Endothelial cell of umbilical vein (primary cell): ENCODE data around the gene EPB41L2. TPM values are rescaled to one million over a fixed set of nuclear protein-coding genes. Genes with fewer than 3 reads are reported as not detected.

Experiments
- BruUV-seq: library from RNA; stranded (reverse); fragments of 400-500 nt; replicated peaks from 2 replicates; lab custom pipeline; 2021; lab: Mats Ljungman, UMichigan
- CTCF ChIA-PET: fragments of 300-600, 350-600 bp; sonication (Branson Sonifier 250); formaldehyde crosslinking; loops from one replicate; lab custom pipeline; 2021; ENCODE audit warnings: antibody characterized with exemption, inconsistent platforms; lab: Charles Lee
- POLR2A ChIA-PET: fragments of 300-600, 350-600 bp; sonication (Branson Sonifier 250); formaldehyde crosslinking; loops from one replicate; lab custom pipeline; 2021; ENCODE audit warnings: antibody characterized with exemption, inconsistent platforms; lab: Charles Lee
- DNase-seq: peaks from one replicate; pipeline ENCODE4 v3.0.0-alpha.2; 2011; ENCODE audit warnings: low read depth, low spot score
- FAIRE-seq: peaks from 2 replicates; lab custom pipeline; 2011; peaks lifted over from hg19 to GRCh38; lab: Jason Lieb, UNC
- H2AFZ ChIP-seq: 2 replicates; pipeline ENCODE4 v1.6.0; 2012; ENCODE audit warnings: low read depth, low read length, control low read depth, inconsistent platforms
- H3K27ac ChIP-seq: 2 replicates; pipeline ENCODE4 v1.5.1; 2011; ENCODE audit warnings: low read depth, mild to moderate bottlenecking, control low read depth, low read length, moderate library complexity; ENCODE audit not compliant: insufficient read depth
- H3K27me3 ChIP-seq, 2 experiments: 2 replicates each; pipeline versions ENCODE4 v1.6.0 to v1.6.1; 2011; ENCODE audit warnings: low read length in 2 of 2, mixed read lengths in 1 of 2; ENCODE audit not compliant: control insufficient read depth in 2 of 2, insufficient read depth in 2 of 2
- H3K36me3 ChIP-seq, 2 experiments: 2 replicates in 1 of 2; 3 replicates in 1 of 2; pipeline ENCODE4 v1.5.1; 2011; ENCODE audit warnings: low read length in 2 of 2, mild to moderate bottlenecking in 1 of 2, moderate library complexity in 1 of 2; ENCODE audit not compliant: control insufficient read depth in 2 of 2, insufficient read depth in 2 of 2; ENCODE audit errors: extremely low read depth in 1 of 2
- H3K4me1 ChIP-seq: 3 replicates; pipeline ENCODE4 v1.5.1; 2011; ENCODE audit warnings: mild to moderate bottlenecking, low read length; ENCODE audit not compliant: control insufficient read depth, insufficient read depth; ENCODE audit errors: extremely low read depth
- H3K4me2 ChIP-seq: 2 replicates; pipeline ENCODE4 v1.6.1; 2011; ENCODE audit warnings: low read length, control low read depth, mixed read lengths; ENCODE audit not compliant: insufficient read depth
- H3K4me3 ChIP-seq, 3 experiments: fragments of 200-600 bp in 1 of 3; sonication (generic), shearing (Covaris generic) in 1 of 3; replicated peaks in 1 of 3; 2 replicates each; pipeline ENCODE4 v1.5.1; 2011 to 2016; ENCODE audit warnings: control low read depth in 3 of 3, low read length in 3 of 3, mild to moderate bottlenecking in 2 of 3, inconsistent platforms in 1 of 3, low read depth in 1 of 3, moderate library complexity in 1 of 3; ENCODE audit not compliant: insufficient read depth in 1 of 3
- H3K79me2 ChIP-seq: 2 replicates; pipeline ENCODE4 v1.6.0; 2012; ENCODE audit warnings: low read length, inconsistent platforms; ENCODE audit not compliant: control insufficient read depth, insufficient read depth
- H3K9ac ChIP-seq: replicated peaks from 2 replicates; pipeline ENCODE3; 2011; ENCODE audit warnings: low read length, control low read depth; ENCODE audit not compliant: insufficient read depth; ENCODE audit errors: extremely low read depth
- H3K9me1 ChIP-seq: replicated peaks from 3 replicates; pipeline ENCODE4 v1.6.0; 2011; ENCODE audit warnings: mild to moderate bottlenecking, low read length; ENCODE audit not compliant: control insufficient read depth, insufficient read depth; ENCODE audit errors: extremely low read depth
- H3K9me3 ChIP-seq: replicated peaks from 2 replicates; pipeline ENCODE4 v1.5.1; 2012; ENCODE audit warnings: low read length, inconsistent platforms; ENCODE audit not compliant: control insufficient read depth, insufficient read depth
- H4K20me1 ChIP-seq: replicated peaks from 2 replicates; pipeline ENCODE3; 2011; ENCODE audit warnings: mild to moderate bottlenecking, low read length; ENCODE audit not compliant: control insufficient read depth, insufficient read depth; ENCODE audit errors: extremely low read depth
- EZH2 ChIP-seq: IDR thresholded peaks from 2 replicates; pipeline ENCODE4 v1.6.1; 2012; ENCODE audit warnings: borderline replicate concordance, low read depth, mild to moderate bottlenecking, moderate library complexity, low read length, inconsistent platforms; ENCODE audit not compliant: severe bottlenecking
- FOS ChIP-seq: IDR thresholded peaks from 2 replicates; pipeline ENCODE4 v1.6.1; 2011; ENCODE audit warnings: mild to moderate bottlenecking, low read length, moderate library complexity, borderline replicate concordance; ENCODE audit not compliant: insufficient read depth
- GATA2 ChIP-seq: IDR thresholded peaks from 2 replicates; pipeline ENCODE4 v1.7.0; 2011; ENCODE audit warnings: low read depth, mild to moderate bottlenecking, moderate library complexity, mixed read lengths, low read length; ENCODE audit not compliant: insufficient read length, insufficient read depth
- JUN ChIP-seq: IDR thresholded peaks from 2 replicates; pipeline ENCODE4 v1.6.1; 2011; ENCODE audit warnings: borderline replicate concordance, low read depth; ENCODE audit not compliant: insufficient read length, insufficient read depth
- MYC ChIP-seq: IDR thresholded peaks from one replicate; pipeline ENCODE4 v1.6.1; 2011; ENCODE audit warnings: mild to moderate bottlenecking, low read depth, low read length
- POLR2A ChIP-seq: IDR thresholded peaks from 2 replicates; pipeline ENCODE4 v1.6.1; 2012; ENCODE audit warnings: low read depth, mild to moderate bottlenecking, control low read depth, low read length
- POLR2AphosphoS5 ChIP-seq: IDR thresholded peaks from 2 replicates; pipeline ENCODE4 v1.6.1; 2012; ENCODE audit warnings: low read depth, mild to moderate bottlenecking, control low read depth, low read length, moderate library complexity; ENCODE audit not compliant: insufficient read depth
- dilution Hi-C: fragments of 300-500 bp; cut with MboI; formaldehyde crosslinking; loops from one replicate; pipeline ENCODE4 v1.15.0; 2019; ENCODE audit warnings: low sequenced_read_pairs; ENCODE audit not compliant: extremely low pct_ligation_motif_present
- intact Hi-C: fragments of 100-400 bp; cut with micrococcal nuclease; formaldehyde crosslinking; loops from one replicate; pipeline ENCODE4 v1.10.0; 2022
- polyA plus RNA-seq, 4 experiments: library from polyadenylated mRNA; depleted of rRNA in 3 of 4; stranded (reverse) in 3 of 4; unstranded in 1 of 4; fragments of >200 nt; gene quantifications; 2 replicates each; pipeline versions ENCODE4 v1.2.1 to v1.2.3, GENCODE V29; 2011 to 2012; ENCODE audit warnings: missing spikeins in 1 of 4
- total RNA-seq: library from RNA; stranded (reverse); gene quantifications from 2 replicates; pipeline ENCODE4 v1.2.3, GENCODE V29; 2021
- TF ChIP-seq, protein P1 (sequence below): IDR thresholded peaks from 2 replicates; pipeline ENCODE4 v1.6.1; 2011; ENCODE audit not compliant: insufficient read depth, insufficient read length
- TF ChIP-seq, protein P2 (sequence below), 2 donors: IDR thresholded peaks; 1 replicate in 1 of 2; 2 replicates in 1 of 2; pipeline ENCODE4 v1.5.1; 2011; ENCODE audit warnings: low read length in 2 of 2, mild to moderate bottlenecking in 2 of 2, moderate library complexity in 2 of 2, control low read depth in 1 of 2, inconsistent platforms in 1 of 2, low read depth in 1 of 2; ENCODE audit not compliant: insufficient read depth in 1 of 2; ENCODE audit errors: extremely low read depth in 1 of 2

The EPB41L2 gene
- total and polyA plus RNA-seq, 2 donors (not counting 3 experiments of a cell fraction or from before 2014, with no cell fraction given): 26.5 to 87.7 TPM

GRCh38 chr6:131112249-131112648, 49.2 kb upstream of the EPB41L2 start:
- CTCF ChIA-PET: interaction anchor here (1.3 to 10.1 kb wide), 2 partner anchors 206 to 225 kb away, joined by 3 to 436 read pairs; no protein-coding TSS in a partner anchor
- Histone ChIP-seq H4K20me1 (no peaks in the 10 kb centered on the region), H3K4me3 (no peak overlapping the region), H2AFZ (no peak overlapping the region), H3K9me1 (no peaks in the 10 kb centered on the region), H3K27ac (no peak overlapping the region), H3K9me3 (no peaks in the 10 kb centered on the region), H3K9ac (no peak overlapping the region), H3K27me3 (no peaks in the 10 kb centered on the region), H3K79me2 (no peaks in the 10 kb centered on the region), H3K4me1 (peaks cover 7% of the 10 kb centered on the region), H3K36me3 (no peaks in the 10 kb centered on the region), H3K4me2 (no peak overlapping the region)
- intact Hi-C loops: no loop called here
- dilution Hi-C loops: no loop called here
- no TSS peak for BruUV-seq
- TF ChIP-seq MYC: no peak
- TF ChIP-seq, protein P1, sequence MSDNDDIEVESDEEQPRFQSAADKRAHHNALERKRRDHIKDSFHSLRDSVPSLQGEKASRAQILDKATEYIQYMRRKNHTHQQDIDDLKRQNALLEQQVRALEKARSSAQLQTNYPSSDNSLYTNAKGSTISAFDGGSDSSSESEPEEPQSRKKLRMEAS: no peak
- TF ChIP-seq, protein P2, sequence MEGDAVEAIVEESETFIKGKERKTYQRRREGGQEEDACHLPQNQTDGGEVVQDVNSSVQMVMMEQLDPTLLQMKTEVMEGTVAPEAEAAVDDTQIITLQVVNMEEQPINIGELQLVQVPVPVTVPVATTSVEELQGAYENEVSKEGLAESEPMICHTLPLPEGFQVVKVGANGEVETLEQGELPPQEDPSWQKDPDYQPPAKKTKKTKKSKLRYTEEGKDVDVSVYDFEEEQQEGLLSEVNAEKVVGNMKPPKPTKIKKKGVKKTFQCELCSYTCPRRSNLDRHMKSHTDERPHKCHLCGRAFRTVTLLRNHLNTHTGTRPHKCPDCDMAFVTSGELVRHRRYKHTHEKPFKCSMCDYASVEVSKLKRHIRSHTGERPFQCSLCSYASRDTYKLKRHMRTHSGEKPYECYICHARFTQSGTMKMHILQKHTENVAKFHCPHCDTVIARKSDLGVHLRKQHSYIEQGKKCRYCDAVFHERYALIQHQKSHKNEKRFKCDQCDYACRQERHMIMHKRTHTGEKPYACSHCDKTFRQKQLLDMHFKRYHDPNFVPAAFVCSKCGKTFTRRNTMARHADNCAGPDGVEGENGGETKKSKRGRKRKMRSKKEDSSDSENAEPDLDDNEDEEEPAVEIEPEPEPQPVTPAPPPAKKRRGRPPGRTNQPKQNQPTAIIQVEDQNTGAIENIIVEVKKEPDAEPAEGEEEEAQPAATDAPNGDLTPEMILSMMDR (IDR thresholded peaks at IDR 0.05; ENCODE audit: extremely low read depth in 1 of 2, insufficient read depth in 1 of 2, low read depth in 1 of 2, low read length in 2 of 2): no peak
- no peak for TF ChIP-seq EZH2
- no peak for TF ChIP-seq POLR2A
- FAIRE-seq: no peak
- POLR2A ChIA-PET: no interaction called here
- no peak for DNase-seq

GRCh38 chr6:131107151-131107550, 44.1 kb upstream of the EPB41L2 start:
- no peaks in the 10 kb centered on the region for H3K9me1 ChIP-seq
- no peaks in the 10 kb centered on the region for H3K79me2 ChIP-seq
- TF ChIP-seq, protein P1: no peak
- TF ChIP-seq MYC (no peak), POLR2AphosphoS5 (peak; percentile 41), JUN (peak; percentile 76), POLR2A (peak; percentile 47), FOS (peak; percentile 88), GATA2 (peak; percentile 96), EZH2 (no peak)
- TF ChIP-seq, protein P2 (IDR thresholded peaks at IDR 0.05; ENCODE audit: extremely low read depth in 1 of 2, insufficient read depth in 1 of 2, low read depth in 1 of 2, low read length in 2 of 2): no peak
- no TSS peak for BruUV-seq
- no peaks in the 10 kb centered on the region for H4K20me1 ChIP-seq
- no peaks in the 10 kb centered on the region for H3K9me3 ChIP-seq
- POLR2A ChIA-PET: no interaction called here
- H2AFZ ChIP-seq: no peak overlapping the region
- DNase-seq: peak; percentile 88
- peak overlapping the region; percentile 55 for H3K27ac ChIP-seq
- dilution Hi-C loops: no loop called here
- CTCF ChIA-PET: interaction anchor here (0.8 to 2.0 kb wide), 6 partner anchors 10 to 235 kb away, joined by 3 to 8 read pairs (median 5); partner anchors contain the start of gene EPB41L2
- H3K4me1 ChIP-seq: peaks cover 21% of the 10 kb centered on the region
- peak; percentile 90 for FAIRE-seq
- H3K9ac ChIP-seq: no peak overlapping the region
- intact Hi-C loops: loop anchor here (2.0 kb wide), 2 partner anchors 28 to 44 kb away; partner anchors contain the start of genes AKAP7 and EPB41L2
- H3K4me3 ChIP-seq: no peak overlapping the region
- peak overlapping the region; percentile 34 for H3K4me2 ChIP-seq
- no peaks in the 10 kb centered on the region for H3K36me3 ChIP-seq
- no peaks in the 10 kb centered on the region for H3K27me3 ChIP-seq
